ENCODE data around the gene MLF2. TPM values are rescaled to one million over a fixed set of nuclear protein-coding genes. Genes with fewer than 3 reads are reported as not detected.
"Not testable (repeated sequence)": the region's sequence is repeated elsewhere in the genome, so short reads cannot be mapped to it uniquely, and the experiment has no call there.

Gene MLF2
- total RNA-seq, 1 donor from 2014 or later = 77.9 TPM

- FAIRE-seq (no peak), DNase-seq (ENCODE audit: low spot score in 2 of 2) (peak; percentile 82)
These were observed 13.9 kb upstream of the MLF2 start for GRCh38 chr12:6766651-6767349.

- DNase-seq (ENCODE audit: low spot score in 2 of 2) (peak; percentile 78 to 79), FAIRE-seq (no peak)
These were observed 13.0 kb upstream of the MLF2 start, which contains the start of gene PTMS for GRCh38 chr12:6765634-6766581. PTMS (plus strand) TSS chr12:6766363; CDS start chr12:6766706, 343 bp downstream.

GRCh38 chr12:6765048-6765633, 12.2 kb upstream of the MLF2 start:
- DNase-seq (ENCODE audit: low spot score in 2 of 2) (no peak), FAIRE-seq (no peak)

DNA sequence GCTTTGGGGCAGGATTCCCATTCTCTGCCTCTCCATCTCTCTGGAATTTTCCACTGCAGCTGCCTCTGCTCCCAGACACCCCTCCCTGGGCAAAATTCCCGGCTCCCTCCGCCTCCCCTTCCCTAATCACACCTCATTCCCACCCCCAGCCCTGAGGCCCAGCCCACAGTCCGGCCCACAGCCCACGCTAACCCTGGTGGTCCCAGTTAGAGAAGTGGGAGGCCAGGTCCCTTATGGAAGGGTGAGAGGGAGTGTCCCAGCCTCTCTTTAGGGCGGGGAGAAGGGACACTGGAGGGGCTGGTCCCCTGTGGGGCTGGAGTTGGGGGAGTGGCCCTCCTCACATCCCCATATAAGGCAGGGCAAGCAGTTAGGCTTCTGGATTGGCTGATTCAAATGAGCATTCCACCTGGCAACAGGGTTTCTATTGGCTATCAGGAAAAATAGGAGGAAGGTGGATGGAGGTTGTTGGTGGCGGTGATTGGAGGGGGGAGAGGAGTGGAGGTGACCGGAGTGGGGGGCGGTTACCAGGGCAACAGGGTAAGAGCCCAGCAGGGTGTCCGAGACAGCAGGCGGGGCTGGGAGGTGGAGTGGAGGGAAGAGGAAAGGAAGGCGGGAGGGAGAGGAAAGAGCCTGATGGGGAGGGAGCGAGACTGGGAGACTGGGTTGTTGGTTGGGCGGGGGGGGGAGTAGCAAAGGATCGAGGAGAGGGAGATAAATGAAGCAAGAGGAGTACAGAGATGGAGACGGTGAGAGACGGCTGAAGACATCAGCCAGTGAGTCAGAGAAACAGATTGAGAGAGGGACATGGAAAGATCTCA, 11.3 kb upstream of the MLF2 start:
- FAIRE-seq (no peak), DNase-seq (ENCODE audit: low spot score in 2 of 2) (peak; percentile 79 to 92)

DNA sequence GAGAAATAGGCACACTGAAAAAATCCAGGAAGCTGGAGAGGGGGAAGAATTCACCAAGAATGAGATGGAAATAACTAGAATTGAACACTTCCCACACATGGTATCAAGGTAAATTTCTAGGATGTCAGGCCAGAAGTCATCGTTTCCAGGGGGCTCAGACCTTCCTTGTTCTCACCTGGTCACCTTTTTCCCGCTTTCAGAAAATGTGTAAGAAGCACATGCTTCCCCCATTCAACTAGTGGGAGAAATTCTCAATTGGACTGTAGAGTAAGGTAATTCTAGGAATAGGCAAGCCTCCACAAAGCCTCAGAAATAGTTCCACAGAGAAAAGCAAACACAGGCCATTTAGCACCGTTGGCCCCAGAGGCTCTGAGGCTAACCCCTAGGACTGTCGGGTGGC, 10.4 kb upstream of the MLF2 start:
- FAIRE-seq (no peak), DNase-seq (ENCODE audit: low spot score in 2 of 2) (no peak)

GRCh38 chr12:6759741-6760140, 6.8 kb upstream of the MLF2 start:
- FAIRE-seq = no peak
- no peak for DNase-seq (ENCODE audit: low spot score in 2 of 2)

- DNase-seq (ENCODE audit: low spot score in 2 of 2) (no peak), FAIRE-seq (no peak)
These were observed 5.7 kb upstream of the MLF2 start for GRCh38 chr12:6758506-6759095.

GRCh38 chr12:6757028-6757690, 4.2 kb upstream of the MLF2 start:
- DNase-seq (ENCODE audit: low spot score in 2 of 2) (no peak), FAIRE-seq (no peak)

DNA sequence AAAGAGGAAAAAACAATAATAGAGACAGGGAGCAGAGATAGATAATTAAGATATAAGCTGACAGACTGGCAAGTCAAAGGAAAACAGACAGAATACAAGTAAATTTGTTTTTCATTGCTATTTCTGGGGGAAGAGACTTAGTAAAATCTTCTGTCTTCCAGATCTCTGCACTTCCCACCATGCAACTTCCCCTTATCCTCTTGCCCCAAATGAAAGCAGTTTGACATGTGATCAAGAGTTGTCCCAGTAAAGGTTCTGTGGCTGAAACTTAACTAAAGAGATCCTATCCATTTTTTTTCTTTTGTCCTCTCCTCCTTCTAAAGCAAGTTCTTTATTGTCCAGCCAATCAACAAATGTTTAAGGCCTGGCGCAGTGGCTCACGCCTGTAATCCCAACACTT, 1.5 kb upstream of the MLF2 start:
- FAIRE-seq = no peak
- DNase-seq (ENCODE audit: low spot score in 2 of 2) = no peak

GRCh38 chr12:6753772-6754356, 923 bp upstream of the MLF2 start:
- FAIRE-seq = no peak
- no peak for DNase-seq (ENCODE audit: low spot score in 2 of 2)

DNA sequence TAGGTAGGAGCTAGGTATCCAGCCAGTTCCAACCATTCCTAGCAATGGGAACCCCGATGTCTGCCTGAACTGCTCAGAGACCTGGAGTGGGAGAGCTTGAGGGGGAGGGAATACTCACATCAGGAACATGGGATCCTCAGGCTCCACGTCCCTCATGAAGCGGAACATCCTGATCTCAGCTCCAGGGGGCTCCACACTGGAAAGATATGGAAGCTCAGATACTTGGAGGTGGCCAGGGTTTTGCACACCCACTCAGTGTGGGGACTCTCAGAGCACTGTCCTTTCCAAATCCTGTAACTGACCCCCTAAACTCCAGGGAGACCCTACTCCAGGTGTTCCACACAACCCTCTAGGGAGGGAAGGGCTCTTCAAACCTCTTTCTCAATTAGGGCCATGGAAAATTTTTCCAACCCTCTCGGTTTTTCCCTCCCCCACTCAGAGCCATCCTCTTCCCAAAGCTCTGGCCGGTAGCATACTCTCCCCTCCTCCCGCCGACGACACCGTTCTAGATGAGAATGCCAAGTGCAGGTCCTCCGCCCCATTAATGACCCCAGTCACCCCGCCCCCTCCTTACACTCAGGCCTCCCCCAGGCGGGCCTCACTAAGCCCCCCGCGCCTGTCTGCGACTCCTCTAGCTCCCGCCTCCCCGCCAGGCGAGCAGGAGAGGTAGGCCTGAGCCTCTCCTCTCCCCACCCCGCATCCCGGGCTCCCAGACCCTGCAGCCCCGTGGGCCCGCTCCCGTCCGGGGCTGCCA, 597 bp downstream of the MLF2 start:
- DNase-seq (ENCODE audit: low spot score in 2 of 2) = peak in 1 of 2 donors; percentile 49
- no peak for FAIRE-seq

GRCh38 chr12:6751767-6752166, 1.2 kb downstream of the MLF2 start:
- FAIRE-seq = no peak
- DNase-seq (ENCODE audit: low spot score in 2 of 2) = no peak

DNA sequence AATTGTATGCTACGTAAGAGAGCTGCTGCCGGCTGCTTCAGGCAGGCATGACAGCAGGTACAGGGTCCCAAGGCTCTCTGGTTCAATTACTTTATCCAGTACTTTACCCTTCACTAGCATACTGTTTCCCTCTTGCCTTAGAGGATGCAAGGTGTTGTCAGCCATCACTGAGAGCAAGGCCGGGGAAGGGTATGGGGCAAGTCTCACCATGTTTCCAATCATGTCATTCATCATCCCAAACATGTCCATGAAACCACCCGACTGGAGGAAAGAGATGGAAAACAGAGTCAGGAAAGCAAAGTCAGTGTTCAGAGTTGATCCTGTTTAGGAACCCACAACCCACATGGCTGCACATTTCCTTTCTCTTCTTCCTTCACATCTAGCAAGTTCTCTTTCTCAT, 2.4 kb downstream of the MLF2 start:
- FAIRE-seq (no peak), DNase-seq (ENCODE audit: low spot score in 2 of 2) (no peak)

GRCh38 chr12:6748761-6749160, 4.2 kb downstream of the MLF2 start:
- no peak for DNase-seq (ENCODE audit: low spot score in 2 of 2)
- no peak for FAIRE-seq

DNA sequence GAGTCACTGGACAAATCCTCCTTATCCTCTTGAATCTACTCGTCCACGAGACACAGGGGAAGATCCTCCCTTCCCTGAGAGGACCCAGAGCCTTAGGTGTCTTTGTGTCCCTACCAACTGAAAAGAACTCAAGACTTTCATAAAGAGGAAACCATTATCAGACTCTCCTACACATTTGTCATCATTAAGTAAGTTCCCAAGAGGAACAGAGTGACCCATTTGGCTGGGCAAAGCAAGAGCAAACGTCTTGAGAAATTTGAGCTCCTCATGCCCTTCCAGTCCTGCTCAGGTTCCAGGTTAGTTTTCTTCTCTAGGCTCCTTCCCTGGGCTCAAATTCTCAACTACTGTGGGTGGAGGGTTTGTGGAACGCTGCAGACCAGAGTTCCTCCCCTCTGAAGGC, 5.7 kb downstream of the MLF2 start:
- no peak for DNase-seq (ENCODE audit: low spot score in 2 of 2)
- no peak for FAIRE-seq

- FAIRE-seq = no peak
- DNase-seq (ENCODE audit: low spot score in 2 of 2) = no peak
These were observed 7.0 kb downstream of the MLF2 start for GRCh38 chr12:6745741-6746525.

DNA sequence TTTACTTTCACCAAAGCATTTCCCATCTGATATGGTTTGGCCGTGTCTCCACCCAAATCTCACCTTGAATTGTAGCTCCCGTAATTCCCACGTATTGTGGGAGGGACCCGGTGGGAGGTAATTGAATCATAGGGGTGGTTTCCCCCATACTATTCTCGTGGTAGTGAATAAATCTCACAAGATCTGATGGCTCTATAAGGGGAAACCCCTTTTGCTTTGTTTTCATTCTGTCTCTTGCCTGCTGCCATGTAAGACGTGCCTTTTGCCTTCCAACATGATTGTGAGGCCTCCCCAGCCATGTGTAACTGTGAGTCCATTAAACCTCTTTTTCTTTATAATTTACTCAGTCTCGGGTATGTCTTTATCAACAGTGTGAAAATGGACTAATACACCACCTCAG, 9.6 kb downstream of the MLF2 start:
- DNase-seq (ENCODE audit: low spot score in 2 of 2); FAIRE-seq: not testable (repeated sequence)

- no peak for FAIRE-seq
These were observed 10.1 kb downstream of the MLF2 start for GRCh38 chr12:6742834-6743233.

More at GRCh38 chr12:6742834-6743233, 10.1 kb downstream of the MLF2 start:
- DNase-seq (ENCODE audit: low spot score in 2 of 2) = no peak

Data from frontal cortex (tissue), 4 donors.